GM18508 (cell line): ENCODE results near the gene ZNF536.
"Not testable (repeated sequence)": the region's sequence is repeated elsewhere in the genome, so short reads cannot be mapped to it uniquely, and the experiment has no call there.

Source experiments
- ATAC-seq: cut with Tn5 transposase; IDR thresholded peaks from one replicate; pipeline ENCODE4 v1.9.1; 2021; ENCODE audit warnings: moderate number of reproducible peaks; ENCODE audit not compliant: insufficient read depth, unreplicated experiment

Gene ZNF536

GRCh38 chr19:30442674-30443073 is 70.5 kb downstream of the ZNF536 start:
- ATAC-seq, result no peak

- ATAC-seq, result no peak
Measured at GRCh38 chr19:30443531-30444252, 71.5 kb downstream of the ZNF536 start.

- no peak for ATAC-seq
Measured at GRCh38 chr19:30444253-30444671, 72.1 kb downstream of the ZNF536 start.

- no peak for ATAC-seq
Measured at GRCh38 chr19:30444686-30445232, 72.6 kb downstream of the ZNF536 start.

GRCh38 chr19:30445385-30445784 is 73.2 kb downstream of the ZNF536 start:
- ATAC-seq, result no peak

- not testable (repeated sequence) for ATAC-seq
Measured at GRCh38 chr19:30446120-30446519, 73.9 kb downstream of the ZNF536 start.

GRCh38 chr19:30446850-30447552 is 74.8 kb downstream of the ZNF536 start:
- ATAC-seq, result no peak

- no peak for ATAC-seq
Measured at GRCh38 chr19:30447553-30447870, 75.3 kb downstream of the ZNF536 start.

GRCh38 chr19:30448386-30449077 is 76.3 kb downstream of the ZNF536 start:
- ATAC-seq, result no peak

GRCh38 chr19:30449078-30449590 is 77.0 kb downstream of the ZNF536 start:
- ATAC-seq, result no peak

GRCh38 chr19:30449673-30450072 is 77.5 kb downstream of the ZNF536 start:
- no peak for ATAC-seq

GRCh38 chr19:30450100-30450499 is 77.9 kb downstream of the ZNF536 start:
- no peak for ATAC-seq

- no peak for ATAC-seq
Measured at GRCh38 chr19:30450835-30451321, 78.7 kb downstream of the ZNF536 start.

GRCh38 chr19:30452931-30453330 is 80.7 kb downstream of the ZNF536 start:
- ATAC-seq, result no peak

- no peak for ATAC-seq
Measured at GRCh38 chr19:30453743-30454142, 81.6 kb downstream of the ZNF536 start.

- ATAC-seq, result no peak
Measured at GRCh38 chr19:30455881-30456280, 83.7 kb downstream of the ZNF536 start.

GRCh38 chr19:30457484-30457883 is 85.3 kb downstream of the ZNF536 start:
- no peak for ATAC-seq

GRCh38 chr19:30459859-30460258 is 87.7 kb downstream of the ZNF536 start:
- ATAC-seq, result no peak

- no peak for ATAC-seq
Measured at GRCh38 chr19:30464162-30464561, 92.0 kb downstream of the ZNF536 start.

GRCh38 chr19:30466598-30466997 is 94.4 kb downstream of the ZNF536 start:
- not testable (repeated sequence) for ATAC-seq

GRCh38 chr19:30467239-30467638 is 95.1 kb downstream of the ZNF536 start:
- ATAC-seq, result no peak
